Lower leg skin (tissue), 4 donors: ENCODE results near the gene GPNMB. TPM values are rescaled to one million over a fixed set of nuclear protein-coding genes. Genes with fewer than 3 reads are reported as not detected.
A peak's percentile ranks its signal among the peaks of the same experiment; 100 is the strongest.

Source experiments
- DNase-seq, 2 donors: peaks; one replicate each; pipeline ENCODE4 v3.0.0-alpha.2; 2019; ENCODE audit warnings: low spot score in 2 of 2
- H3K4me3 ChIP-seq: fragments of 200-600 bp; sonication (generic); 2 replicates; pipeline ENCODE4 v1.5.1; 2017; ENCODE audit warnings: mild to moderate bottlenecking, low read depth; ENCODE audit not compliant: poor library complexity, severe bottlenecking
- POLR2A ChIP-seq, 2 donors: fragments of 450-650 bp; IDR thresholded peaks; one replicate each; pipeline ENCODE4 v1.6.1; 2016 to 2017; ENCODE audit warnings: antibody characterized with exemption in 2 of 2, mild to moderate bottlenecking in 1 of 2, moderate library complexity in 1 of 2
- WGBS, 2 donors: methylation state at CpG; one replicate each; pipeline ENCODE4 v1.1.5; 2018; 5-methylcytosine and 5-hydroxymethylcytosine counted together
- intact Hi-C: fragments of 100-400 bp; cut with DNase I; formaldehyde crosslinking; loops from one replicate; pipeline ENCODE4 v1.15.0; 2023; ENCODE audit warnings: low total_unique reads
- total RNA-seq, 4 donors: library from RNA; depleted of rRNA; stranded (reverse); fragments of >200 nt; gene quantifications; one replicate each; pipeline ENCODE4 v1.1.0, GENCODE V29; 2016
- TF ChIP-seq, protein P1 (sequence below), 3 donors: fragments of 450-650 bp; IDR thresholded peaks; one replicate each; pipeline ENCODE4 v1.5.1; 2016; ENCODE audit warnings: antibody characterized with exemption in 3 of 3, mild to moderate bottlenecking in 3 of 3, moderate library complexity in 2 of 3

Gene GPNMB
- total RNA-seq, 4 donors from 2014 or later, result 357 to 554 (median 469) TPM

- TF ChIP-seq, protein P1, sequence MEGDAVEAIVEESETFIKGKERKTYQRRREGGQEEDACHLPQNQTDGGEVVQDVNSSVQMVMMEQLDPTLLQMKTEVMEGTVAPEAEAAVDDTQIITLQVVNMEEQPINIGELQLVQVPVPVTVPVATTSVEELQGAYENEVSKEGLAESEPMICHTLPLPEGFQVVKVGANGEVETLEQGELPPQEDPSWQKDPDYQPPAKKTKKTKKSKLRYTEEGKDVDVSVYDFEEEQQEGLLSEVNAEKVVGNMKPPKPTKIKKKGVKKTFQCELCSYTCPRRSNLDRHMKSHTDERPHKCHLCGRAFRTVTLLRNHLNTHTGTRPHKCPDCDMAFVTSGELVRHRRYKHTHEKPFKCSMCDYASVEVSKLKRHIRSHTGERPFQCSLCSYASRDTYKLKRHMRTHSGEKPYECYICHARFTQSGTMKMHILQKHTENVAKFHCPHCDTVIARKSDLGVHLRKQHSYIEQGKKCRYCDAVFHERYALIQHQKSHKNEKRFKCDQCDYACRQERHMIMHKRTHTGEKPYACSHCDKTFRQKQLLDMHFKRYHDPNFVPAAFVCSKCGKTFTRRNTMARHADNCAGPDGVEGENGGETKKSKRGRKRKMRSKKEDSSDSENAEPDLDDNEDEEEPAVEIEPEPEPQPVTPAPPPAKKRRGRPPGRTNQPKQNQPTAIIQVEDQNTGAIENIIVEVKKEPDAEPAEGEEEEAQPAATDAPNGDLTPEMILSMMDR (IDR thresholded peaks at IDR 0.05), result no peak
- no peak for TF ChIP-seq POLR2A (IDR thresholded peaks at IDR 0.05)
- intact Hi-C loops, result no loop called here
- 56% methylated on average over 5 of the region's 5 CpGs for WGBS, 2 donors
- no peak overlapping the region for H3K4me3 ChIP-seq
- no peak for DNase-seq
These were observed 6.9 kb upstream of the GPNMB start for GRCh38 chr7:23239698-23240097.

GRCh38 chr7:23242321-23242720 lies 4.3 kb upstream of the GPNMB start:
- no peak overlapping the region for H3K4me3 ChIP-seq
- DNase-seq, result peak in 1 of 2 donors; percentile 58
- 42 to 52% methylated on average over 3 of the region's 3 CpGs for WGBS, 2 donors
- TF ChIP-seq POLR2A (IDR thresholded peaks at IDR 0.05), result no peak
- TF ChIP-seq, protein P1 (IDR thresholded peaks at IDR 0.05), result no peak
- intact Hi-C loops, result no loop called here

DNA sequence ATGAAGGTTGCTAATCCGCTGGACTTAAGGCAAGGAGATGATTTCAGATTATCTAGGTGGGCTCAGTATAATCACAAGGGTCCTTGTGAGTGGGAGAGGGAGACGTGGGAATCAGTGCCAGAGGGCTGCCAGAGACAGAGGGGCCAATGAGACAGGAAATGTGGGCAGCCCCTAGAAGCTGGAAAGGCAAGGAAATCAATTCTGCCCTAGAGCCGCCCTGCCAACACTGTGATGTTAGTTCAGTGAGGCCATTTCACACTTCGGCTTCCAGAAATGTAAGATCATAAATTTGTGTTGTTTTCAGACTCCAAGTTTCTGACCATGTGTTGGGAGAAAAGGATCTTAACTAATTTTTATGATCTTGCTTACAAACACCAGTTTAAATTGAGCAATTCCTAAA lies 3.6 kb upstream of the GPNMB start:
- 38 to 45% methylated on average over 4 of the region's 4 CpGs for WGBS, 2 donors
- intact Hi-C loops, result no loop called here

GRCh38 chr7:23247046-23247602 lies 549 bp downstream of the GPNMB start:
- peak overlapping the region; percentile 50 for H3K4me3 ChIP-seq
- intact Hi-C loops, result no loop called here
- DNase-seq, result no peak
- TF ChIP-seq, protein P1 (IDR thresholded peaks at IDR 0.05), result no peak
- no peak for TF ChIP-seq POLR2A (IDR thresholded peaks at IDR 0.05)
- WGBS, 2 donors, result 15 to 26% methylated on average over 6 of the region's 6 CpGs

More for the DNA sequence above, 3.6 kb upstream of the GPNMB start:
- TF ChIP-seq POLR2A (IDR thresholded peaks at IDR 0.05), result no peak
- TF ChIP-seq, protein P1 (IDR thresholded peaks at IDR 0.05), result no peak
- DNase-seq, result peak in 1 of 2 donors; percentile 86
- H3K4me3 ChIP-seq, result no peak overlapping the region

DNA sequence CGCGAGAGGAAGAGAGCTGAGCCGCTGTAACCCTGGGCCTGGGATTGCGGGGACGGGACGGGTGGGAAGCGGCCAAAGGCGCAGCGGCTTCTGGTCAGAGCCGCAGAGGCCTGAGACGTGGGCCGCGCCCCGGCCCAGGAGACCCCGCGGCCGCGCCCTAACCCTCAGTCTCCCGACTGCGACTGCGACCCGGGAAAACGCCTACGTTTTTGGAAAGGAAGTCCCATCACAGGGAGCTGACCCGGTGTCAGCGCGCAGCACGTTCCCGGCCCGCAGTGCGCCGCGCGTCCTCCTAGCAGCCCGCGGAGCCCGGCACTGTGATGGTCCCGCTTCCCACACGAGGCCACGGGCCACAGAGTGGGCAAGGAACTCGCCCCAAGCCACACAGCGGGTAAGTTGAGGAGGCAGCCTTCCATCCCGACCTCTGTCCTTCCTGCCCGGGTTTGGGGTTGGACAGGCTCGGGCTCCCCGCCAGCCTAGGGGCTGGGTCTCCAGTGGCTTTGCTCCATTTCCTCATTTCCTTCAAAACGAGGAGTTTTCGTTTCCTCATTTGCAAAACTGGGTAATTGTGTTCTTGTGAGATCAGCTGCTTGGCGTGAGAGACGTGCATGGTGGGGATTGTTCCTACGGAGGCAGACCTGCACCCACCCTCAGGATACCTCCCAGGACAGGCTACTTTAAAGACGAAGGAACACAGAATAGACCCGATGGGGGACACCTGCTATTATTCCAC lies 1.2 kb downstream of the GPNMB start:
- TF ChIP-seq POLR2A (IDR thresholded peaks at IDR 0.05), result no peak
- TF ChIP-seq, protein P1 (IDR thresholded peaks at IDR 0.05), result no peak
- intact Hi-C loops, result no loop called here
- DNase-seq, result peak in 1 of 2 donors; percentile 89
- H3K4me3 ChIP-seq, result peak overlapping the region; percentile 50
- 2 to 5% methylated on average over 38 to 45 of the region's 53 CpGs for WGBS, 2 donors
